ENCODE results near the gene CLTCL1. TPM values are rescaled to one million over a fixed set of nuclear protein-coding genes. Genes with fewer than 3 reads are reported as not detected.

The CLTCL1 gene
- total RNA-seq, 4 donors from 2014 or later: 4.8 to 8.9 (median 6.0) TPM

GRCh38 chr22:19271856-19272535 lies 19.5 kb downstream of the CLTCL1 start:
- WGBS: 82% methylated on average over 10 of the region's 10 CpGs
- Histone ChIP-seq H3K36me3 (peaks cover 0 to 8% (median 3%) of the 10 kb centered on the region in 4 donors), H3K27ac (replicated peaks in 1 of 4) (no peak overlapping the region), H3K4me1 (peaks cover 0 to 11% (median 5%) of the 10 kb centered on the region in 4 donors), H3K4me3 (no peak overlapping the region), H3K27me3 (no peaks in the 10 kb centered on the region), H3K9me3 (peaks cover 0 to 4% (median 1%) of the 10 kb centered on the region in 4 donors)
- DNase-seq (ENCODE audit: extremely low spot score): peak; percentile 72
- TF ChIP-seq EP300 (IDR thresholded peaks at IDR 0.05) (no peak), CTCF (IDR thresholded peaks at IDR 0.05) (no peak), POLR2AphosphoS5 (IDR thresholded peaks at IDR 0.05) (no peak), POLR2A (IDR thresholded peaks at IDR 0.05; ENCODE audit: low read depth) (no peak)
- intact Hi-C loops (cut with DNase I): no loop called here

GRCh38 chr22:19271273-19271855 lies 20.2 kb downstream of the CLTCL1 start:
- DNase-seq (ENCODE audit: extremely low spot score): peak; percentile 47
- Histone ChIP-seq H3K4me1 (peaks cover 0 to 8% (median 3%) of the 10 kb centered on the region in 4 donors), H3K27ac (replicated peaks in 1 of 4) (no peak overlapping the region), H3K9me3 (peaks cover 0 to 9% (median 7%) of the 10 kb centered on the region in 4 donors), H3K27me3 (no peaks in the 10 kb centered on the region), H3K4me3 (no peak overlapping the region), H3K36me3 (peaks cover 0 to 8% (median 3%) of the 10 kb centered on the region in 4 donors)
- TF ChIP-seq POLR2A (IDR thresholded peaks at IDR 0.05; ENCODE audit: low read depth) (no peak), EP300 (IDR thresholded peaks at IDR 0.05) (no peak), CTCF (IDR thresholded peaks at IDR 0.05) (no peak), POLR2AphosphoS5 (IDR thresholded peaks at IDR 0.05) (no peak)
- 84% methylated on average over 4 of the region's 4 CpGs for WGBS
- intact Hi-C loops (cut with DNase I): no loop called here

- Histone ChIP-seq H3K9me3 (peaks cover 0 to 14% (median 10%) of the 10 kb centered on the region in 4 donors), H3K4me1 (peaks cover 0 to 3% (median under 1%) of the 10 kb centered on the region in 4 donors), H3K36me3 (peaks cover 0 to 8% (median 3%) of the 10 kb centered on the region in 4 donors), H3K27me3 (no peaks in the 10 kb centered on the region), H3K4me3 (no peak overlapping the region), H3K27ac (replicated peaks in 1 of 4) (no peak overlapping the region)
- intact Hi-C loops (cut with DNase I): no loop called here
- peak; percentile 57 for DNase-seq (ENCODE audit: extremely low spot score)
- TF ChIP-seq CTCF (IDR thresholded peaks at IDR 0.05) (no peak), POLR2A (IDR thresholded peaks at IDR 0.05; ENCODE audit: low read depth) (no peak)
- WGBS: 100% methylated on average over 1 of the region's 1 CpG
Observed at GRCh38 chr22:19270873-19271272, 20.6 kb downstream of the CLTCL1 start.

- H3K4me1 ChIP-seq: no peaks in the 10 kb centered on the region
- H3K27ac ChIP-seq (replicated peaks in 1 of 4): no peak overlapping the region
- no peak overlapping the region for H3K4me3 ChIP-seq
- H3K9me3 ChIP-seq: peaks cover 0 to 16% (median 11%) of the 10 kb centered on the region in 4 donors
- 96% methylated on average over 2 of the region's 2 CpGs for WGBS
- no peaks in the 10 kb centered on the region for H3K27me3 ChIP-seq
- intact Hi-C loops (cut with DNase I): no loop called here
- no peak for TF ChIP-seq POLR2A (IDR thresholded peaks at IDR 0.05; ENCODE audit: low read depth)
- no peak for TF ChIP-seq EP300 (IDR thresholded peaks at IDR 0.05)
- no peak for TF ChIP-seq CTCF (IDR thresholded peaks at IDR 0.05)
- TF ChIP-seq POLR2AphosphoS5 (IDR thresholded peaks at IDR 0.05): no peak
- H3K36me3 ChIP-seq: peaks cover 0 to 3% (median 0%) of the 10 kb centered on the region in 4 donors
- DNase-seq (ENCODE audit: extremely low spot score): no peak
Observed at GRCh38 chr22:19266547-19267086, 24.9 kb downstream of the CLTCL1 start.
